A549 treated with AZD9567 at 1 μM for 4 hours (cell line): ENCODE data around the gene ST3GAL4. TPM values are rescaled to one million over a fixed set of nuclear protein-coding genes. Genes with fewer than 3 reads are reported as not detected.

Experiments
- total RNA-seq: library from RNA; stranded (reverse); fragments of 200-300 nt; extraction: Qiagen RNA extraction; gene quantifications from 5 replicates; pipeline ENCODE4 v1.2.3, GENCODE V29; 2022; ENCODE audit not compliant: insufficient read depth

The ST3GAL4 gene, protein sequence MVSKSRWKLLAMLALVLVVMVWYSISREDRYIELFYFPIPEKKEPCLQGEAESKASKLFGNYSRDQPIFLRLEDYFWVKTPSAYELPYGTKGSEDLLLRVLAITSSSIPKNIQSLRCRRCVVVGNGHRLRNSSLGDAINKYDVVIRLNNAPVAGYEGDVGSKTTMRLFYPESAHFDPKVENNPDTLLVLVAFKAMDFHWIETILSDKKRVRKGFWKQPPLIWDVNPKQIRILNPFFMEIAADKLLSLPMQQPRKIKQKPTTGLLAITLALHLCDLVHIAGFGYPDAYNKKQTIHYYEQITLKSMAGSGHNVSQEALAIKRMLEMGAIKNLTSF
- total RNA-seq = 26.9 to 36.6 TPM (median 27.1 TPM) in 5 replicates

DNA sequence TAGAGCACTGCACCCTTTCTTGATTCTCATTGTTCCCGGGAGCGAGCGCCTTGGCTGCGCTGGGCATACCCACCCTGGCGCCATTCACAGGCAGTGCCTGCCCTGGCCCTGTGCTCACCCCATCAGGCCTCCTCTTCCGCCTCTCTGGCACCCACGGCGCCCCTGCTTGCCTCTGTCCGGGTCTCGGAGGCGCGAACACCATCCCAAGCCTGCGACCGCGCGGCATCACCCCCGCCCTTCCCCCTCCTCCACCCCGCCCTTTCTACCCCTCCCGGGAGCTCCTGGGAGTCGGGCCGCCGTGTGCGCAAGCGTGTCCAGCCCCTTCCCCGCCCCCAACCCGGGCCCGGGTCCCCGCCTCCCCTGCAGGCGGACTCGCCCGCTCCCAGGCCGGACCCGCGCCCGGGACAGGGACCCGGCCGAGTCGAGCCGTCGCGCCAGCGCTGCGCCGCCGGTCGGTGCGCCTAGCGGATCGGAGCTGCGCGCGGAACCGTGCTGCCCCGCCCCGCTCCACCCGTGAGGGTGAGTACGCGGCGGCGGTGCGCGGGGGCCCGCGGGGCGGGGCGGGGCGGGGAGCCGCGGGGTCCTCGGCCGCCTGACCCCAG, at the start of gene ST3GAL4:
Gene ST3GAL4, plus strand, starts transcription at position 363 of the 602 bp plus-strand sequence. CDS start 50,470 bp downstream, outside the sequence.

Other genes starting within 250 kb of the ST3GAL4 start
- 17.9 to 23.9 TPM (median 18.5 TPM) in 5 replicates for gene RPUSD4, start 144.0 kb upstream of the ST3GAL4 start, total RNA-seq
- gene FAM118B, start 143.9 kb upstream of the ST3GAL4 start, total RNA-seq = 15.8 to 18.6 TPM (median 18.0 TPM) in 5 replicates
- 58.9 to 72.9 TPM (median 63.0 TPM) in 5 replicates for gene SRPRA, start 86.8 kb upstream of the ST3GAL4 start, total RNA-seq
- 20.6 to 26.2 TPM (median 23.9 TPM) in 5 replicates for gene FOXRED1, start 86.5 kb upstream of the ST3GAL4 start, total RNA-seq
- 4.5 to 7.3 TPM (median 6.4 TPM) in 5 replicates for gene TIRAP, start 72.6 kb upstream of the ST3GAL4 start, total RNA-seq
- gene DCPS, start 51.6 kb upstream of the ST3GAL4 start, total RNA-seq = 13.7 to 19.7 TPM (median 18.9 TPM) in 5 replicates